Endodermal cell (in vitro differentiated cells): ENCODE measurements around the gene CAMSAP1. TPM values are rescaled to one million over a fixed set of nuclear protein-coding genes. Genes with fewer than 3 reads are reported as not detected.

Experiments used
- DNase-seq: peaks from one replicate; pipeline ENCODE4 v3.0.0-alpha.2; 2017
- H3K27ac ChIP-seq: 2 replicates; pipeline ENCODE4 v1.5.1; 2013; ENCODE audit warnings: mild to moderate bottlenecking, low read depth, low read length, moderate library complexity
- H3K27me3 ChIP-seq: 2 replicates; pipeline ENCODE4 v1.6.1; 2013; ENCODE audit warnings: mild to moderate bottlenecking, low read length, moderate library complexity; ENCODE audit not compliant: insufficient read depth, control insufficient read depth, poor library complexity, severe bottlenecking
- H3K36me3 ChIP-seq: 2 replicates; pipeline ENCODE4 v1.7.0; 2013; ENCODE audit warnings: mild to moderate bottlenecking, low read length, moderate library complexity; ENCODE audit not compliant: control insufficient read depth, insufficient read depth
- H3K4me1 ChIP-seq: one replicate; pipeline ENCODE4 v1.7.0; 2013; ENCODE audit warnings: low read length; ENCODE audit not compliant: control insufficient read depth, insufficient read depth
- H3K4me3 ChIP-seq: 2 replicates; pipeline ENCODE4 v1.5.1; 2013; ENCODE audit warnings: mild to moderate bottlenecking, low read length, moderate library complexity
- H3K9ac ChIP-seq: 2 replicates; pipeline ENCODE4 v1.6.1; 2013; ENCODE audit warnings: mild to moderate bottlenecking, low read length, moderate library complexity; ENCODE audit not compliant: poor library complexity, severe bottlenecking; ENCODE audit errors: extremely low read depth
- H3K9me3 ChIP-seq: 2 replicates; pipeline ENCODE4 v1.6.1; 2013; ENCODE audit warnings: mild to moderate bottlenecking, low read length, moderate library complexity; ENCODE audit not compliant: control insufficient read depth
- H3K27ac Mint-ChIP-seq: 2 replicates; pipeline ENCODE4 v1.8.0; 2020; ENCODE audit warnings: mixed read lengths
- H3K27me3 Mint-ChIP-seq: 2 replicates; pipeline ENCODE4 v1.8.0; 2021; ENCODE audit warnings: mild to moderate bottlenecking, mixed read lengths; ENCODE audit not compliant: insufficient read depth
- H3K36me3 Mint-ChIP-seq: 2 replicates; pipeline ENCODE4 v1.8.0; 2020; ENCODE audit warnings: low read depth, mixed read lengths
- H3K4me1 Mint-ChIP-seq: 2 replicates; pipeline ENCODE4 v1.8.0; 2020; ENCODE audit warnings: mixed read lengths
- H3K4me3 Mint-ChIP-seq: 2 replicates; pipeline ENCODE4 v1.8.0; 2020; ENCODE audit warnings: mild to moderate bottlenecking, moderate library complexity, mixed read lengths
- H3K9me3 Mint-ChIP-seq: 2 replicates; pipeline ENCODE4 v1.8.0; 2020; ENCODE audit warnings: mild to moderate bottlenecking, mixed read lengths
- WGBS, 2 experiments: methylation state at CpG; one replicate each; pipeline versions ENCODE4 v1.1.5 to v1.1.7; 2013; ENCODE audit warnings: missing lambda C conversion rate in 2 of 2, mixed read lengths in 1 of 2; ENCODE audit not compliant: insufficient coverage in 1 of 2, insufficient read length in 1 of 2; 5-methylcytosine and 5-hydroxymethylcytosine counted together
- total RNA-seq, 2 donors: library from RNA; stranded (reverse); fragmentation: NEBNext Ultra II Directional in 1 of 2; extraction: Animal tissue kit (Norgen Biotek cat#: 25700) in 1 of 2; gene quantifications; 2 replicates in 1 of 2; 3 replicates in 1 of 2; pipeline ENCODE4 v1.2.1, GENCODE V29; 2021
- TF ChIP-seq, protein P1 (sequence below): fragments of 200-600 bp; sonication (generic); conservative IDR thresholded peaks from 2 replicates; pipeline ENCODE4 v1.5.0; 2021; ENCODE audit warnings: antibody characterized with exemption, mild to moderate bottlenecking

The CAMSAP1 gene
- total RNA-seq, 2 donors from 2014 or later, result 40.1 to 43.1 TPM

DNA sequence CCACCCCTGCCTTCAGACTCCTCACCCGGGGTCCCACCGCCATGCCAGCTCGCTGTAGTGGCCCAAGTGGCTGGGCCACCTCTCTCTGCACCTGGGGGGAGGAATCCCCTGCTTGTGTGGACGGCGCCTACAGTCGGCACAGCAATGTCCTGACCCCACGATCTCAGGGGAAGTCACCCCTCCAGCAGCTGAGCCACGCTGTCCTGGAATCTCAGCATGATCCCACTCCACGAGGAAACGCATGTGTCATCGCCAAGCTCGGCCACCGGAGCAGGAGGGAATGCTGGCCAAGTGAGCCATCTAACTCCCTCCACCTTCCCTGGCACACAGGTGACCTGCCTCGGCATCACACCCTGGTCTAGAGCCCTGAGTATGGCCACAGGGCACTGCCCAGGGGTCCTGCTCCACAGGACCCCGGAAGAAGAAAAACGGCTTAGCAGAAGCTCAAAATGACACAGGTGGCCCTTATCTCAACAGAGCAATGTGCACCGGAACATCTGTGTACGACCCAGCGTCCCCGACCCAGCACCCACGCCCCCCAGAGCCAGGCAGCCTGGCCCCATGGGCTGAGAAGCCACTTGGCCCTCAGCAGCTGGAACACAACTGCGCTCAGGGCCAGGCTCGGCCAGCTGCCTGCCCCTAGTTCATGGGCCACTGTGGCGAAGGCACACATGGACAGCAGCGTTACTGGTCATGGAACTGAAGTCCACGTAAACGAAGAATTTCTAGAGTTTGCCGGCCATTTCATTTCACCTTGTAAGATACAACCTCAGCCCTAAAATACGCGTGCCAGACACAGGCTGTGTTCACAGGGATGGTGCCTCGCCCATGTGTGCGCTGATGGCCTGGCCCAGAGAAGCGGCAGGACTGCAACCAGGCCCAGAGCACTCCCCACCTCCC lies 23.4 kb upstream of the CAMSAP1 start:
- Mint-ChIP-seq H3K4me3 (no peak overlapping the region), H3K27me3 (no peaks in the 10 kb centered on the region), H3K9me3 (peaks cover 4% of the 10 kb centered on the region), H3K36me3 (peaks cover 48% of the 10 kb centered on the region), H3K4me1 (no peaks in the 10 kb centered on the region), H3K27ac (no peak overlapping the region)
- TF ChIP-seq, protein P1, sequence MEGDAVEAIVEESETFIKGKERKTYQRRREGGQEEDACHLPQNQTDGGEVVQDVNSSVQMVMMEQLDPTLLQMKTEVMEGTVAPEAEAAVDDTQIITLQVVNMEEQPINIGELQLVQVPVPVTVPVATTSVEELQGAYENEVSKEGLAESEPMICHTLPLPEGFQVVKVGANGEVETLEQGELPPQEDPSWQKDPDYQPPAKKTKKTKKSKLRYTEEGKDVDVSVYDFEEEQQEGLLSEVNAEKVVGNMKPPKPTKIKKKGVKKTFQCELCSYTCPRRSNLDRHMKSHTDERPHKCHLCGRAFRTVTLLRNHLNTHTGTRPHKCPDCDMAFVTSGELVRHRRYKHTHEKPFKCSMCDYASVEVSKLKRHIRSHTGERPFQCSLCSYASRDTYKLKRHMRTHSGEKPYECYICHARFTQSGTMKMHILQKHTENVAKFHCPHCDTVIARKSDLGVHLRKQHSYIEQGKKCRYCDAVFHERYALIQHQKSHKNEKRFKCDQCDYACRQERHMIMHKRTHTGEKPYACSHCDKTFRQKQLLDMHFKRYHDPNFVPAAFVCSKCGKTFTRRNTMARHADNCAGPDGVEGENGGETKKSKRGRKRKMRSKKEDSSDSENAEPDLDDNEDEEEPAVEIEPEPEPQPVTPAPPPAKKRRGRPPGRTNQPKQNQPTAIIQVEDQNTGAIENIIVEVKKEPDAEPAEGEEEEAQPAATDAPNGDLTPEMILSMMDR, result no peak
- H3K27me3 ChIP-seq, result no peaks in the 10 kb centered on the region
- no peak overlapping the region for H3K4me3 ChIP-seq
- H3K9me3 ChIP-seq, result no peaks in the 10 kb centered on the region
- 92 to 93% methylated on average over 24 to 33 of the region's 33 CpGs for WGBS, 2 experiments
- H3K27ac ChIP-seq, result no peak overlapping the region
- H3K36me3 ChIP-seq, result peaks cover 31% of the 10 kb centered on the region
- no peak overlapping the region for H3K9ac ChIP-seq
- no peak for DNase-seq
- no peaks in the 10 kb centered on the region for H3K4me1 ChIP-seq

DNA sequence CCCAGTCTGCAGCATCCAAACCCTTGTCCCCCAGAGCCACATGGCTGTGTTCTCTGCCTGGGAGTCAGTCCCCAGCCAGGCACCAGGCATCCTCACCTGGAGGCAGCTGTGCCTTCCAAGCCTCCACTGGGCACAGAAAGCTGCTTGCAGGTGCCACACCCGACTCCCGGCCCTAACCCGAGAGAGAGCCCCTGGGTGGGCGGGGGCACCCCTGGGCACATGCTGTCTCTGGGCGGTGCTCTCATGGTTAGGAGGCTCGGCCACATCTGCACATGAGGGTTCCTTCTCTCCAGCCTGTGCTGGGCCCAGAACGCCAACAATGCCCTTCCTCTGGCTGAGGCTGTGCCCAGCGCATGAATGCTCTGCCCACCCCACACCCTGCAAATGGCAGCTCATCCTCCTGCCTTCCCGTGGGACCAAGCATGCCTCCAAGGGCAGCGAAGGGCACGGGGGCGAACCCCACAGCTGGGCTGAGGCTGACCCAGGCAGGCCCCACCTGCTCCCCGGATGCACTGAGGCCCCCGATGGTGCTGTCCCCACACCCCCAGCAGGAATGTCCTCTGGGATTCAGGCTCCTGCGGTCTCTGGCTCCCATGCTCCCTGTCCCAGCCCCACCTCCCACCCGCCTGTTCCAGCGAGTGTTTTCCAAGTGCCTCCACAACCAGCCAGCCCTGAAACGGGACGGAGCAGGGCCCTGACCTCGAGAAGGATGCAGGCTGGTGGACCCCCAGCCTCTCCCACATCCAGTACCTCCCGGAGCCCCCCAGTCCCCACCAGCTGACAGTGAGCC lies 22.5 kb upstream of the CAMSAP1 start:
- 94 to 95% methylated on average over 14 to 21 of the region's 21 CpGs for WGBS, 2 experiments
- no peaks in the 10 kb centered on the region for H3K27me3 ChIP-seq
- H3K4me1 ChIP-seq, result no peaks in the 10 kb centered on the region
- no peak for DNase-seq
- H3K9me3 Mint-ChIP-seq, result no peaks in the 10 kb centered on the region
- no peaks in the 10 kb centered on the region for H3K9me3 ChIP-seq
- no peak overlapping the region for H3K27ac Mint-ChIP-seq
- H3K27ac ChIP-seq, result no peak overlapping the region
- H3K4me1 Mint-ChIP-seq, result no peaks in the 10 kb centered on the region
- H3K4me3 ChIP-seq, result no peak overlapping the region
- no peak overlapping the region for H3K9ac ChIP-seq
- H3K4me3 Mint-ChIP-seq, result no peak overlapping the region
- H3K36me3 Mint-ChIP-seq, result peaks cover 42% of the 10 kb centered on the region
- H3K36me3 ChIP-seq, result peaks cover 24% of the 10 kb centered on the region
- H3K27me3 Mint-ChIP-seq, result no peaks in the 10 kb centered on the region
- TF ChIP-seq, protein P1, result no peak

DNA sequence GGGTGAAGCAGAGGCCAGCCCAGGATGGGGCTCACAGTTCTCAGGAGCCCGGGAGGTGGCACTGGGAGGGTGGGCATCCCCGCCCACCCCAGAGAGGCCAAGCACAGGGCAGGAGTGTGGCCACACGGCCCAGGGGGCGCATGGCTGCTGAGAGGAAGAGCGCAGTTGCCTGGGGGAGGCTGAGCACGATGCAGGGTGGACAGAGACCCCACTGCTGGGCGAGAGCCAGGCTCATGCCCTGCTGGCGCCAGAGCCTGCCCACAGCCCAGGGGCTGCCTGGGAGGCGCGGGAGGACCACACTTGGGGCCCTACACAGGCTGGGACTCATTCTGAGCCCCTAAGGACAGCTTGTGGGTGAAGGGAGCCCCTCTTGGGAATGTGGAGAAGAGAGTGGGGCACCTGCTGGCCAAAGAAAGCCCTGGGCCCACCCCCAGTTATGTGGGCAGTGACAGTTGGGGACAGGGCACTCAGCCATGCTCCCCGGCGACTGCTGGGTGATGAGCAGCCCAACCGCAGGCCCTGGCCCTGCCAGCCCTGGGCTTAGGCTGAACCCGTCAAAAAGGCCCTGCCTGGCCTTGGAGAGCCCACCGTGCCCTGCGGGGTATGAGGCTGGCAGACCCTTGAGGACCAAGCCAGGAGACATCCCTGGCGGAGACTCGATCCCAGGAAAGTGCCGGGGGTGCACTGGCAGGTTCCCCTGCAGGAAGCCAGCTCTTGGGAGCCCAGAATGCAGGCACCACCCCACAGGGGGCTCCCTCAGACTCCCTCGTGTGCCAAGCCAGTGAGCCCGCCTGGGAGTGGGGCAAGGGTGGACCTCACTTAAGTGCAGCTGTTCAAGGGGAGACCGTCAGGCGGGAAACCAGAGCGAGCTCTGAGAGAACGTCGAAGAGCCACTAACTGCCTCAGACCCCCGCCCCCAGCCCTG lies 21.6 kb upstream of the CAMSAP1 start:
- TF ChIP-seq, protein P1, result no peak
- Histone ChIP-seq H3K27ac (no peak overlapping the region), H3K4me3 (no peak overlapping the region), H3K4me1 (no peaks in the 10 kb centered on the region), H3K27me3 (no peaks in the 10 kb centered on the region), H3K9ac (no peak overlapping the region), H3K36me3 (peaks cover 21% of the 10 kb centered on the region), H3K9me3 (no peaks in the 10 kb centered on the region)
- Mint-ChIP-seq H3K4me3 (no peak overlapping the region), H3K27ac (no peak overlapping the region), H3K27me3 (no peaks in the 10 kb centered on the region), H3K9me3 (no peaks in the 10 kb centered on the region), H3K36me3 (peaks cover 44% of the 10 kb centered on the region), H3K4me1 (no peaks in the 10 kb centered on the region)
- no peak for DNase-seq
- 91% methylated on average over 23 to 27 of the region's 27 CpGs for whole genome bisulfite sequencing, 2 experiments
